Keratinocyte (primary cell): Measurements from ENCODE around the gene FAHD1. TPM values are rescaled to one million over a fixed set of nuclear protein-coding genes. Genes with fewer than 3 reads are reported as not detected.

Experiments
- DNase-seq: peaks from one replicate; pipeline ENCODE4 v3.0.0-alpha.2; 2011; ENCODE audit warnings: low read depth, missing footprints, low spot score
- FAIRE-seq: peaks from 2 replicates; lab custom pipeline; 2011; peaks lifted over from hg19 to GRCh38; lab: Jason Lieb, UNC
- H2AFZ ChIP-seq: 2 replicates; pipeline ENCODE4 v1.6.0; 2012; ENCODE audit warnings: low read length, control low read depth, inconsistent platforms; ENCODE audit not compliant: control insufficient read depth
- H3K27ac ChIP-seq: 2 replicates; pipeline ENCODE4 v1.5.1; 2011; ENCODE audit warnings: low read length; ENCODE audit not compliant: control insufficient read depth, insufficient read depth
- H3K27me3 ChIP-seq: 3 replicates; pipeline ENCODE4 v1.6.0; 2011; ENCODE audit warnings: low read length; ENCODE audit not compliant: control insufficient read depth, insufficient read depth; ENCODE audit errors: extremely low read depth
- H3K36me3 ChIP-seq, 2 experiments: 2 replicates in 1 of 2; 3 replicates in 1 of 2; pipeline ENCODE4 v1.5.1; 2011; ENCODE audit warnings: low read length in 2 of 2, mild to moderate bottlenecking in 1 of 2; ENCODE audit not compliant: control insufficient read depth in 2 of 2, insufficient read depth in 2 of 2; ENCODE audit errors: extremely low read depth in 1 of 2
- H3K4me1 ChIP-seq: 3 replicates; pipeline ENCODE4 v1.5.1; 2011; ENCODE audit warnings: low read length; ENCODE audit not compliant: control insufficient read depth, insufficient read depth; ENCODE audit errors: extremely low read depth
- H3K4me2 ChIP-seq: 3 replicates; pipeline ENCODE4 v1.6.0; 2011; ENCODE audit warnings: low read depth, low read length; ENCODE audit not compliant: control insufficient read depth, insufficient read depth; ENCODE audit errors: extremely low read depth
- H3K4me3 ChIP-seq, 3 experiments: fragments of 200-600 bp in 1 of 3; sonication (generic) in 1 of 3; 2 replicates in 2 of 3; 3 replicates in 1 of 3; pipeline ENCODE4 v1.5.1; 2011 to 2016; ENCODE audit warnings: low read length in 3 of 3, mild to moderate bottlenecking in 3 of 3, control low read depth in 2 of 3, inconsistent platforms in 1 of 3, low read depth in 1 of 3, mixed read lengths in 1 of 3, mixed run types in 1 of 3, moderate library complexity in 1 of 3; ENCODE audit not compliant: control insufficient read depth in 2 of 3, insufficient read depth in 2 of 3; ENCODE audit errors: extremely low read depth in 1 of 3
- H3K79me2 ChIP-seq: 2 replicates; pipeline ENCODE4 v1.6.0; 2012; ENCODE audit warnings: low read length; ENCODE audit not compliant: control insufficient read depth, insufficient read depth
- H3K9ac ChIP-seq: 3 replicates; pipeline ENCODE4 v1.6.0; 2011; ENCODE audit warnings: low read length; ENCODE audit not compliant: control insufficient read depth, insufficient read depth; ENCODE audit errors: extremely low read depth
- H3K9me1 ChIP-seq: 3 replicates; pipeline ENCODE4 v1.6.0; 2011; ENCODE audit warnings: low read length; ENCODE audit not compliant: control insufficient read depth, insufficient read depth; ENCODE audit errors: extremely low read depth
- H3K9me3 ChIP-seq: 2 replicates; pipeline ENCODE4 v1.5.1; 2012; ENCODE audit warnings: low read depth, low read length; ENCODE audit not compliant: control insufficient read depth
- H4K20me1 ChIP-seq: 3 replicates; pipeline ENCODE4 v1.6.0; 2011; ENCODE audit warnings: low read length; ENCODE audit not compliant: control insufficient read depth, insufficient read depth; ENCODE audit errors: extremely low read depth
- EZH2 ChIP-seq: IDR thresholded peaks from one replicate; pipeline ENCODE4 v1.6.1; 2012; ENCODE audit warnings: inconsistent platforms, mild to moderate bottlenecking, low read length, moderate library complexity
- dilution Hi-C: fragments of 300-500 bp; cut with MboI; formaldehyde crosslinking; loops from one replicate; pipeline ENCODE4 v1.7.0; 2020; ENCODE audit warnings: low sequenced_read_pairs; ENCODE audit not compliant: extremely low pct_ligation_motif_present
- polyA plus RNA-seq, 5 experiments: library from polyadenylated mRNA; depleted of rRNA in 3 of 5; stranded (reverse) in 3 of 5; stranded (forward) in 1 of 5; unstranded in 1 of 5; fragments of >200 nt; gene quantifications; 1 replicate in 1 of 5; 2 replicates in 3 of 5; 3 replicates in 1 of 5; pipeline versions ENCODE4 v1.2.1 to v1.2.3, GENCODE V29; 2011 to 2012; ENCODE audit warnings: missing spikeins in 2 of 5, low read depth in 1 of 5, low replicate concordance in 1 of 5
- TF ChIP-seq, protein P1 (sequence below), 3 experiments: IDR thresholded peaks in 1 of 3; conservative IDR thresholded peaks in 1 of 3; optimal IDR thresholded peaks in 1 of 3; 2 replicates in 2 of 3; 3 replicates in 1 of 3; pipeline versions ENCODE3 to v1.5.1; 2011; ENCODE audit warnings: low read length in 3 of 3, mild to moderate bottlenecking in 3 of 3, moderate library complexity in 2 of 3, control low read depth in 1 of 3, inconsistent platforms in 1 of 3; ENCODE audit not compliant: insufficient read depth in 2 of 3; ENCODE audit errors: extremely low read depth in 1 of 3

The FAHD1 gene
- polyA plus RNA-seq, 1 donor (not counting 4 experiments of a cell fraction or from before 2014, with no cell fraction given), result 29.4 TPM

DNA sequence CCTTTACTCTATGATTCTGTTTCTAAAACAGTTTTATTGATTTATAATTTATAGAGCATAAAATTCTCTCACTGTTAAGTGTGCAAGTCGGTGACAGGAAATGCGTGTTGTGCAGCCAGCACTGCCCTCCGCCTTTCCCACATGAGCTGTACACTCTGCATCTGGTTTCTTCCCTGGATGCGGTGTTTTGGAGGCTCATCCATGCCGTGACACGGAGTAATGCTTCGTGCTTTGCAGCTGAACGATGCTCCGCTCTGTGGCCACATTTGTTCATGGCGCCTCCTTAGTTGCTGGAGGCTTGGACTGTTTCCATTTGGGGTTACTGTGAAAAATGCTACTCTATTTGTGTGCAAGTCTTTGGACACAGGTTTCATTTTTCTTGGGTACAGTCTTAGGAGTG, 26.3 kb upstream of the FAHD1 start:
- dilution Hi-C loops, result no loop called here
- Histone ChIP-seq H3K9me1 (no peaks in the 10 kb centered on the region), H3K27me3 (no peaks in the 10 kb centered on the region), H2AFZ (no peak overlapping the region), H3K4me2 (no peak overlapping the region), H3K4me3 (no peak overlapping the region), H3K9ac (no peak overlapping the region), H3K79me2 (no peaks in the 10 kb centered on the region), H4K20me1 (no peaks in the 10 kb centered on the region), H3K9me3 (peaks cover 2% of the 10 kb centered on the region), H3K4me1 (no peaks in the 10 kb centered on the region), H3K36me3 (no peaks in the 10 kb centered on the region), H3K27ac (no peak overlapping the region)
- DNase-seq (no peak), FAIRE-seq (no peak)
- no peak for TF ChIP-seq EZH2
- TF ChIP-seq, protein P1, sequence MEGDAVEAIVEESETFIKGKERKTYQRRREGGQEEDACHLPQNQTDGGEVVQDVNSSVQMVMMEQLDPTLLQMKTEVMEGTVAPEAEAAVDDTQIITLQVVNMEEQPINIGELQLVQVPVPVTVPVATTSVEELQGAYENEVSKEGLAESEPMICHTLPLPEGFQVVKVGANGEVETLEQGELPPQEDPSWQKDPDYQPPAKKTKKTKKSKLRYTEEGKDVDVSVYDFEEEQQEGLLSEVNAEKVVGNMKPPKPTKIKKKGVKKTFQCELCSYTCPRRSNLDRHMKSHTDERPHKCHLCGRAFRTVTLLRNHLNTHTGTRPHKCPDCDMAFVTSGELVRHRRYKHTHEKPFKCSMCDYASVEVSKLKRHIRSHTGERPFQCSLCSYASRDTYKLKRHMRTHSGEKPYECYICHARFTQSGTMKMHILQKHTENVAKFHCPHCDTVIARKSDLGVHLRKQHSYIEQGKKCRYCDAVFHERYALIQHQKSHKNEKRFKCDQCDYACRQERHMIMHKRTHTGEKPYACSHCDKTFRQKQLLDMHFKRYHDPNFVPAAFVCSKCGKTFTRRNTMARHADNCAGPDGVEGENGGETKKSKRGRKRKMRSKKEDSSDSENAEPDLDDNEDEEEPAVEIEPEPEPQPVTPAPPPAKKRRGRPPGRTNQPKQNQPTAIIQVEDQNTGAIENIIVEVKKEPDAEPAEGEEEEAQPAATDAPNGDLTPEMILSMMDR (optimal IDR thresholded peaks at IDR 0.05 in 1 of 3, IDR thresholded peaks at IDR 0.05 in 1 of 3, conservative IDR thresholded peaks at IDR 0.05 in 1 of 3; ENCODE audit: extremely low read depth in 1 of 3, insufficient read depth in 2 of 3, low read length in 3 of 3), result no peak

DNA sequence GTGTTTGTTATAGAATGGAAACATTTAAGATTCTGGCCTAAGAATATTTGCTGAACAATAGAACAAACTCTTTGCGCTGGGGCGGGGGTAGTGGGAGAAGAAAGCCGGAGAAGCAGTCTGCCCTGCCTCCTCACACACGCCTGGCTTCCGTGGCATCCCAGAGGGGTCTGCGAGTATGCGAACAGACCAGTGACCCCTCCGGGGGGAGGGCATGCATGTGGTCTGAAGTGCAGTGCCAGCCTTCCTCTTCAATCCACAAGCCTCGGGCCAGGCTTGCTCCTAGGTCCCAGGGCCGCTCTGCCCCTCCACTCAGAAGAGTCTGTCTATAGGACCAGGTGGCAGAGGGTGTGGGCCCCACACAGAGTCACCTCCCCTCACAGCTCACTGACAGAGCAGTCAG, 19.4 kb upstream of the FAHD1 start:
- dilution Hi-C loops, result no loop called here
- Histone ChIP-seq H3K4me1 (no peaks in the 10 kb centered on the region), H3K36me3 (peaks cover 0 to 3% of the 10 kb centered on the region in 2 experiments), H3K9me3 (no peaks in the 10 kb centered on the region), H3K9ac (no peak overlapping the region), H3K79me2 (no peaks in the 10 kb centered on the region), H3K27me3 (no peaks in the 10 kb centered on the region), H3K4me3 (no peak overlapping the region), H3K9me1 (no peaks in the 10 kb centered on the region), H3K4me2 (no peak overlapping the region), H2AFZ (no peak overlapping the region), H3K27ac (no peak overlapping the region), H4K20me1 (no peaks in the 10 kb centered on the region)
- DNase-seq, result no peak
- no peak for FAIRE-seq
- TF ChIP-seq EZH2, result no peak
- TF ChIP-seq, protein P1 (optimal IDR thresholded peaks at IDR 0.05 in 1 of 3, IDR thresholded peaks at IDR 0.05 in 1 of 3, conservative IDR thresholded peaks at IDR 0.05 in 1 of 3; ENCODE audit: extremely low read depth in 1 of 3, insufficient read depth in 2 of 3, low read length in 3 of 3), result no peak
